ENCODE results near the gene SSR2. TPM values are rescaled to one million over a fixed set of nuclear protein-coding genes. Genes with fewer than 3 reads are reported as not detected.

The SSR2 gene
- total RNA-seq, 2 experiments from 2014 or later, result 147 to 153 TPM

GRCh38 chr1:155977690-155978324 is 42.9 kb downstream of the SSR2 start:
- Histone ChIP-seq H3K4me2 (ENCODE audit: low read length) (peak overlapping the region; percentile 94), H3K4me3 (ENCODE audit: low read depth, low read length, poor library complexity, severe bottlenecking) (peak overlapping the region; percentile 85), H3K4me1 (ENCODE audit: insufficient read depth, low read length, poor library complexity, severe bottlenecking) (peaks cover 68% of the 10 kb centered on the region), H3K79me2 (ENCODE audit: insufficient read depth, low read depth, low read length) (peaks cover 95% of the 10 kb centered on the region), H3K9me2 (ENCODE audit: insufficient read depth, low read length) (no peaks in the 10 kb centered on the region), H4K20me1 (ENCODE audit: insufficient read depth, low read length) (peaks cover 26% of the 10 kb centered on the region), H3K9me3 (ENCODE audit: low read length) (no peaks in the 10 kb centered on the region), H2AFZ (ENCODE audit: low read length) (no peak overlapping the region), H3K36me3 (ENCODE audit: insufficient read depth, low read length) (peaks cover 38% of the 10 kb centered on the region), H3K27ac (ENCODE audit: low read depth, low read length, poor library complexity, severe bottlenecking) (peak overlapping the region; percentile 94)
- ChIA-PET POLR2A (interaction anchor here (0.6 to 4.2 kb wide), 15 partner anchors 10 to 178 kb away, joined by 3 to 34 read pairs (median 5); partner anchors contain the start of gene KHDC4), CTCF (ENCODE audit: unreplicated experiment) (interaction anchor here (0.6 to 1.6 kb wide), 6 partner anchors 10 to 36 kb away, joined by 4 to 8 read pairs (median 4); no protein-coding TSS in a partner anchor)
- DNase-seq (ENCODE audit: low spot score), result no peak
- no TSS peak for BruUV-seq (replicated peaks)
- TF ChIP-seq EZH2phosphoT487 (IDR thresholded peaks at IDR 0.05; ENCODE audit: borderline replicate concordance, low read depth, low read length) (no peak), CTCF (conservative IDR thresholded peaks at IDR 0.05; ENCODE audit: low read length) (no peak)
- intact Hi-C loops (cut with micrococcal nuclease; ENCODE audit: unreplicated experiment), result loop anchor here (2.0 kb wide), 1 partner anchor 39 kb away; no protein-coding TSS in a partner anchor

GRCh38 chr1:155976913-155977689 is 43.6 kb downstream of the SSR2 start:
- intact Hi-C loops (cut with micrococcal nuclease; ENCODE audit: unreplicated experiment), result no loop called here
- BruUV-seq (replicated peaks), result TSS peak; percentile 47
- POLR2A ChIA-PET, result interaction anchor here (0.9 to 4.2 kb wide), 9 partner anchors 9 to 179 kb away, joined by 3 to 34 read pairs (median 8); partner anchors contain the start of gene KHDC4
- Histone ChIP-seq H3K27ac (ENCODE audit: low read depth, low read length, poor library complexity, severe bottlenecking) (peak overlapping the region; percentile 94), H2AFZ (ENCODE audit: low read length) (no peak overlapping the region), H4K20me1 (ENCODE audit: insufficient read depth, low read length) (peaks cover 29% of the 10 kb centered on the region), H3K36me3 (ENCODE audit: insufficient read depth, low read length) (peaks cover 45% of the 10 kb centered on the region), H3K9me3 (ENCODE audit: low read length) (no peaks in the 10 kb centered on the region), H3K79me2 (ENCODE audit: insufficient read depth, low read depth, low read length) (peaks cover 95% of the 10 kb centered on the region), H3K4me3 (ENCODE audit: low read depth, low read length, poor library complexity, severe bottlenecking) (peak overlapping the region; percentile 85), H3K4me1 (ENCODE audit: insufficient read depth, low read length, poor library complexity, severe bottlenecking) (peaks cover 68% of the 10 kb centered on the region), H3K4me2 (ENCODE audit: low read length) (peak overlapping the region; percentile 94), H3K9me2 (ENCODE audit: insufficient read depth, low read length) (no peaks in the 10 kb centered on the region)
- CTCF ChIA-PET (ENCODE audit: unreplicated experiment), result interaction anchor here (1.2 to 1.6 kb wide), 4 partner anchors 9 to 33 kb away, joined by 3 to 8 read pairs (median 4); no protein-coding TSS in a partner anchor
- DNase-seq (ENCODE audit: low spot score), result no peak
- TF ChIP-seq CTCF (conservative IDR thresholded peaks at IDR 0.05; ENCODE audit: low read length), result no peak
- TF ChIP-seq EZH2phosphoT487 (IDR thresholded peaks at IDR 0.05; ENCODE audit: borderline replicate concordance, low read depth, low read length), result no peak

Data from OCI-LY7 (cell line).